Stimulated activated CD8-positive, alpha-beta memory T cell treated with anti-CD3 and anti-CD28 coated beads, Interleukin-7, amount 100 ng/mL, for 1 hour (primary cell): ENCODE measurements around the gene AGTRAP.

ENCODE experiments used
- DNase-seq, 2 donors: peaks; one replicate each; pipeline ENCODE4 v3.0.0-alpha.2; 2020; ENCODE audit warnings: low read depth in 2 of 2

AGTRAP gene

GRCh38 chr1:11761988-11762406, 26.1 kb downstream of the AGTRAP start, which contains the start of gene C1orf167:
Gene C1orf167, plus strand, starts transcription at chr1:11762193. Its CDS starts 2,208 bp downstream, at chr1:11764401.
- DNase-seq = no peak

DNA sequence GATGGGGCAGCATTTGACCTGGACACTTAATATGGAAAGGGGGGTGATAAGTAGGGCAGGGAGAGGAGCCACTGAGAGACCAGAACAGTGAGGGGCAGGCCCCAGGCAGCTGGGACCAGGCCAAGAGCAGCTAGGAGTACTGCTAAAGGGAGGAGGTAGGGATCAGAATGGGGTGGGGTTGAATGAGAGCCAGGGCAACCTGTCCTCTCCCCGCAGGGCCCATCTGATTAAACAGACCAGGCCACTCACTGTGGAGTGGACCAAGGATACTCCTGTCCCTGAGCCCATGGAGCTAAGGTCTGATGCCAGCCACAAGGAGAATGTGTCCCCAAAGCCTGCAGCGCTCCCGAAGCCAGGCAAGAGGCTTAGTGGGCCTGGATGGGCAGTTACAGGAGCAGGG, 28.2 kb downstream of the AGTRAP start:
- DNase-seq = no peak

DNA sequence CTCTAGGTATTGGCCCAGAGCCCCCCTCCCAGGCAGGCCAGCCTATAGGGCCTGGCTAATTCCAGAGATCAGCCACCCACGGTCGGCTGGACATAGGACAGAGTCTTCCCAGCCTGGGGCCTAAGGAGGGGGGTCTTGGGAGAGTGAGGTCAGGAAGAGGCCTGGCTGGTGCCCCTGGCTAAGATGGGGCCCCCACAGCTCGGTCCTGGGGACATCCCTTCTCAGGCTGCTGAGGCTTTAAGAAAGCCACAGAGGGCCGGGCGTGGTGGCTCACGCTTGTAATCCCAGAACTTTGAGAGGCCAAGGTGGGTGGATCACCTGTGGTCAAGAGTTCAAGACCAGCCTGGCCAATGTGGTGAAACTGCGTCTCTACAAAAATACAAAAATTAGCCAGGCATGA, 28.6 kb downstream of the AGTRAP start:
- DNase-seq = no peak

DNA sequence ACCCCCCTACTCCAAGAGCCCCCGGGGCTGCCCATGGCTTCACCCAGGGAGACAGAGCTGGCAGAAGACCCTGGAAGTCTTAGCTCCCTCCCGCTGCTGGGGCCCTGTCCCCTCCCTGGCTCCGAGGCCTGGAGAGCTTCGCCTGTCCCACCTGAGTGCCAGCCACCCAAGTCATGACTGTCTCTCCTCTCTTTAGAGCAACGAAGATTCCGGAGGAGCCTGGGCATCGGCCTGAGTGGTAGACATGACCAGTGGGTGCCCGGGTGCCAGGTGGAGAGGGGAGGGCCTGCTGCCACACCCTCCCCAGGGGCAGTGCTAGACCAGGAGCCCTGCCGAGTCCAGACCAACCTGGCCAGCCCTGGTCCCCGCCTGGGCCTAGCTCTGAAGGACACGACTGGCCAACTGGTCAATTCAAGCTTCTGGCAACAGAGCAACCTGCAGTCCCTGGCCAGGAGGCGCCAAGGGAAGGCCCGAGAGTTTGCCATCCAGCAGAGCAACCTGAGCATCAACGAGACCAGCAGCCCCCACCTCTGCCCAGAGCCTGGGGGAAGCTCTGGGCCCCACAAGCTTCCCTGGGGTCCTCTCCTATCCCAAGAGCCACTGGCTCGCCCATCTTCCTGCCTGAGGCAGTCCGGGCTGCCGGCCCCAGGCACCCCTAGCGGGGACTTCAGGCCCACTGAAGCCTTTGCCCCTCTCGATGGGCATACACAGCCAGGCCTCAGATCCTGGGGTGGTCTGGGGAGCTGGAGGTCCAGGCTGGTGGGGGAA, 29.9 kb downstream of the AGTRAP start:
- DNase-seq = no peak

GRCh38 chr1:11766429-11766776, 30.5 kb downstream of the AGTRAP start:
- no peak for DNase-seq

- DNase-seq = no peak
These were observed 32.2 kb downstream of the AGTRAP start for GRCh38 chr1:11767922-11768704.

DNA sequence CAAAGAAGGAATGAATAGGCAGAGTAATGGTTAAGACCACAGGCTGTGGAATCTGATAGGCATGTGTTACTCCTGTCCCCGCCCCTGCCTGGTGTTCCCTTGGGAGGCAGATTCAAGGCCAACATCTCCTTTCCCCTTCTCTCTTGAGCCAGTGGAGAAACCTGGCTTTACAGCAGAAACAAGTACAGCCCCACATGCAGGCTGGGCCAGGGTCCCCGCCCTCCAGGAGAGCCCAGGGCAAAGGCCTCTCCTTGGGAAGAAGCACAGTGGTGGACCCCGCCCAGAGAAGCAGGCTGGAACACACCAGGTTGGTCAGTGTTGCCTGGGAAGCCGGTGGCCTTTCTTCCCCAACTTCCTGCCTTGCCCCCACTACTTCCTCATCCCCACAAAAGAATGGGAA, 32.9 kb downstream of the AGTRAP start:
- DNase-seq = no peak

DNA sequence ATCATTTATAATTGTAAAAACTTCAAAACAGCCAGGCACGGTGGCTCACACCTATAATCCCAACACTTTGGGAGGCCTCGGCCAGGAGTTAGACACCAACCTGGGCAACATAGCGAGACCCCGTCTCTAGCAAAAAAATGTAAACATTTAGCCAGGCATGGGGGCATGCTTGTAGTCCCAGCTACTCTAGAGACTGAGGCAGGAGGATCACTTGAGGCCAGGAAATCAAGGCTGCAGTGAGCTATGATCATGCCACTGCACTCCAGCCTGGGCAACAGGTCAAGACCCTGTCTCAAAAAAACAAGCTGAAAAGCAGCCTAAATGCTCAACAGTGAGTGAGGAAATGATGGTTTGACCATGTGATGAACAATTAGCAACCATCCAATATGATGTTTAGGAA, 33.3 kb downstream of the AGTRAP start:
- DNase-seq = no peak

- DNase-seq = no peak
These were observed 34.1 kb downstream of the AGTRAP start for GRCh38 chr1:11770011-11770410.

DNA sequence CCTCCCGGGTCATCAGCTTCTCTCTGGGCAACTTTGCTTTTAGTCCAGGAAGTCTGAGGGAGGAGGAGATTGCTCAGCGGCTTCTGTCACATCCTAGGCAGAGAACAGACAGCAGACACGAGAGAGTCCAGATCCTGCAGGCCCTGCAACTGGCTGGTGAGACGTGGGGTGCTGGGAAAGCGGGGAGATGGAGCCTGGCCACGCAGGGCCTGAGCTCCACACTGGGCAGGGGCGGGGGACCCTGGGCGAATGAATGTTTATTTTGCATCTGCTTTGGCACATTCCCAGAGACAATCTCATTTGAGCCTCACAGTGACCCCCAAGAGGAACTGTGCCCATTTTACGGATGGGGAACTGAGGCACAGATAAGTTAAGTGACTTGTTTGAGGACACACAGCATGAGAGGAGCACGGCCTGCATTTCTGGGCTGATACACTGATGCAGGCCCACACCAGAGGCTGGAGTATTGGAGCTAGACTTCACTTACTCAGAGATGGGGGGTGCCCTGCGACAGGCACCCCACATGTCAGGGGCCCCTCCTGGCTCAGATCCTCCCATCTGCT, 35.6 kb downstream of the AGTRAP start:
- DNase-seq = no peak

- DNase-seq = no peak
These were observed 36.5 kb downstream of the AGTRAP start for GRCh38 chr1:11772458-11772857.

- no peak for DNase-seq
These were observed 38.8 kb downstream of the AGTRAP start for GRCh38 chr1:11774753-11775152.

DNA sequence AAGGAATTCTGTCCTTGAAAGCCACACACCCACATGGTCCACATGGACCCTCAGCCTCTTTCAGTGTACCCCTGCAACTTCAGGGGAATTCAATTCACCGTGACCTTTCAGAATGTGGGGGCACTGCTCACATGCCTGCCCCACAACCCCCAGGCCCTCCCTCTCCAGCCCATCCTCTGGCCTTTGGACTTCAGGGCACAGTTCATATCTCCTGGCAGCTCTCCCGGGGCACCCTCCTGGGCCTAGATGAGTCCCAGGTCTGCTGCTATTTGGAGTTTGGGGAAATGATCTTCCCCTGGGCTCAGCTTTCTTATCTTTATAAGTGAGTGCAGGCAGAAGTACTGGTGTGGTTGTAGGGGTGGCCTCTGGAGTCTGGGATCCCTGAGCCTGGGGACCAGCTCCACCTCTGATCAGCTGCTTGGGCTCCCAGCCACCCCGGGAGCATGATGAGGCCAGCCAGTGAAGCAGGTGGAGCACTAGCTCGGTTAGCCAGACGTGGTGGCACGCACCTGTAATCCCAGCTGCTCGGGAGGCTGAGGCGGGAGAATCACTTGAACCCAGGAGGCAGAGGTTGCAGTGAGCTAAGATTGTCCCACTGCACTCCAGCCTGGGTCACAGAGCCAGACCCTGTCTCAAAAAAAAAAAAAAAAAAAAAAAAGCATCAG, 41.9 kb downstream of the AGTRAP start:
- DNase-seq = no peak

DNA sequence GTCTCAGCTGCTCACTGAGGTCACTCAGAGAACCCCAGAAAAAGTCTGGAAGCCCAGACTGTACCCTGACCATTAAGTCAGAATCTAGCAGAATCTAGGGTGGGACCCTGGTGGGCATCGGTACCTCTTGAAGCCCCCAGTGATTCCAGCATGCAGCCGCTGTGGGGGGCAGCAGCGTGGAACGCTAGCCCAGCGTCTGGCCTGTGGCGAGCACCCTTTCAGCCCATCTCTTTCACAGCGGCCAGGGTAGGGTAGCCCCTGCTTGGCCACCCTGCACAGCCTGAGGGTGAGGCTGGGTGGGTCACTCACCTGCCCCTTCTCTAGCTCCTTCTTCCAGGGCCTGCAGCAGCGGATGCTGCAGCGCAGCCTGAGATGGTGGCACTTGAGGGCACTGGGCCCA, 42.4 kb downstream of the AGTRAP start:
- no peak for DNase-seq

DNA sequence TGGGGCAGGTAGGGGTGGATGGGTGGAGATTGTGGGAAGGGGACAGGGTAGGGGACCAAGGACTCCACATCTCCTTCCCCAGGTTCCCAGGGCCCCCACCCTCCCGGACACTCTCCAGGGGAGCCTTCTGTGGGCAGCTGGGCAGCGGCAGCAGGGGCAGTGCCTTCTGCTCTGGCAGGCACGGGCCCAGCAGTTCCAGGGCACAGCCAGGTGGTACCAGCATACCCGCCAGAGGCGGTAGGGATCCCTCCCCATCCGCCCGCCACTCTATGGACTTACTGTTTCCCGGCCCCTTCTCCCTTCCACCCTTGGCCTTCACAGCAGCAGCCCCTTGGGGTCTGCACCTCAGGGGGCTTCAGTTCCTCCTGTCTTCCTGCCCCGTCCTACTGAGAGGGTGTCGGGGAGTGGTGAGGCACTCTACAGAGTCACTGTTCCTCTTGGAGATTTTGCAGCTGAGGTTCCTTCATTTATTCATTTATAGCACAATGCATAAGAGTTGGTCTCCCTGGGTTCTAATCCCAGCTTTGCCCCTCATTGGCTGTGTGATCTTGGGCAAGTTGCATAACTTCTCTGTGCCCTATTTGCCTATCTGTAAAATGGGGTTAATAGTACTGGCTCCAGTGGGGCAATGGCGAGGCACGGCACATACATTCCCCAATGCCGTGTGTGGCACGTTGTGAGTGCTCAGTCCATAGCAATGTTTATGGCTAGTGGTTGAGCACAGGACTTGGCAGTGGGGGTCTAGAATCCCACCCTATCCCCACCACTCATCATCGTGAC, 43.1 kb downstream of the AGTRAP start:
- DNase-seq = no peak

DNA sequence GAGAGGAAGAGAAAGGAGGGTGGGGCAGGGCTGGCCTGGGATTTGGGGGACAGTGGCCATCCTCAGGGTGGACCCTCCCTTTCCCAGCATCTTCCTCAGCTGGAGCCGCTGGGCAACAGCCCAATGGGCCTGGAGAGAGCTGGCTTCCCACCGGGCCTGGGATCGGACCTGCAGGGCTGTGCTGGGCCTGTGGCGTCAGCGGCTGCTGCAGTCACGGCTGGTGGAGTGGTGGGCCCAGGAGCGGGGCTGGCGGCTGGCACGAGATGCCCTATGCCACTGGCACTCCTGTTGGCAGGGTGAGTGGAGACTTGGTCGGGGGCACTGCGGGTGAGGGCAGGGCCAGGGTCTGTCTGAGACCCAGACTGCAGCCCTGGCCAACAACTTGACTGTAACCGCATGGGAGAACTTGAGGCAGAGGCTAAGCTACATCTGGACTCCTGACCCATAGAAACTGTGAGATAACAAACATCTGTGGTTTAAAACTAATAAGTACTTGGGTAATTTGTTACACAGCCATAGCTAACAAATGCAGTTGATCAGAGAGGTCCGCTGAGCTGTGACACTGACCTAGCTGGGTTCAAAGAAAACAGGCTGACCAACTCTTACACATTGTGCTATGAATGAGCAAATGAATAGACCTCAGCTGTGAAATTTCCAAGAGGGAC, 43.9 kb downstream of the AGTRAP start:
- DNase-seq = no peak

DNA sequence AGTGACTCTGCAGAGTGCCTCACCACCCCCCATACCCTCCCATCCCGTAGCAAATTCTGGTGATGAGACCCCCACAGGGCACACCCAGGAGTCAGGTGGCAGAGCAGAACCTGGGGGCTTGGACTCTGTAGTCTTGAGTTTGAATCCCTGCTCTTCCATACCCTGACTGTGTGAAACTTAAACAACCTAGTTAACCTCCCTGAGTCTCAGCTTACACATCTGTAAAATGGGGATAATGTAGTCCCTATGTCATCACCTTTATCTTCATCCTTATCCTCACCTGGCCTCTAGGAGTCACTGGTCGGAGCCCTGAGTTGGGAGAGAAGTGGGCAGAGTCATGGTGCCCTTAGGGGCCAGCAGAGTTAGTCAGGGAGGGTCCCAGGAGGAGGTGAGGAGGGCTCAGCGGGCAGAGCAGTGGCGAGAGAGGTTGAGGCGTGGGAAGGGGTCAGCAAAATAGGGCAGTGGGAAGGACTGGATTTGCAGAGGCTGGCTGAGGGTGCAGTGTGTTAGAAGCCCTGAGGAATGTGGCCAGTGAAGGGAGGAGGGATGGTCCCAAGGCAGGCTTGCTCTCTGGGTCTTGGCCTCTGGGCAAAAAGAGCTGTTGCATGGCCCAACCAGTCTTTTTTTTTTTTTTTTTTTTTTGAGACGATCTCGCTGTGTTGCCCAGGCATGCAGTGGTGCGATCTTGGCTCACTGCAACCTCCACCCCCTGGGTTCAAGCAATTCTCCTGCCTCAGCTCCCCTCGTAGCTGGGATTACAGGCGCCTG, 44.6 kb downstream of the AGTRAP start:
- DNase-seq = no peak

- no peak for DNase-seq
These were observed 45.4 kb downstream of the AGTRAP start for GRCh38 chr1:11781297-11781696.

- no peak for DNase-seq
These were observed 46.3 kb downstream of the AGTRAP start for GRCh38 chr1:11782127-11782708.

DNA sequence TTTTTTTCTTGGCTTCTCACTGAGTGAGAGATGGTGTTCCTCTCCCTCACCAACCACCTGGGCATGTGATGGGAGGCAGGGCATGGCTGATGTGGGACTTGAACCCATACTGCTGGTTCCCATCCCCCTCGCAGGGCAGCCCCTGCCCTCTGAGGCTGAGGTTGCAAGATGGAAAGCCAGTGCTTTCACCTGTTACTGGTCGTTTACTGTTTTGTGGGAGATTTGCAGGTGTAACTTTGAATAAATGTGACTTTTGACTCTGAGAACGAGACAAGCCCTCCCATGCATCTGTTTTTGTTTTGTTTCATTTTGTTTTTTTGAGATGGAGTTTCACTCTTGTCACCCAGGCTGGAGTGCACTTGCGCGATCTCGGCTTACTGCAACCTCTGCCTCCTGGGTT, 47.6 kb downstream of the AGTRAP start:
- DNase-seq = no peak
